Activated CD4-positive, alpha-beta T cell treated with anti-CD3 and anti-CD28 coated beads, Interleukin-2, amount 50 U/mL, for 16 hours (primary cell): ENCODE measurements around the gene CERS6.

ENCODE experiments used
- DNase-seq: peaks from one replicate; pipeline ENCODE4 v3.0.0-alpha.2; 2020

Gene CERS6

GRCh38 chr2:168710754-168711467 is 254.8 kb downstream of the CERS6 start:
- DNase-seq: no peak

GRCh38 chr2:168712053-168712452 is 256.0 kb downstream of the CERS6 start:
- no peak for DNase-seq

GRCh38 chr2:168713325-168713724 is 257.3 kb downstream of the CERS6 start:
- DNase-seq: no peak

- no peak for DNase-seq
Measured at GRCh38 chr2:168715849-168716248, 259.8 kb downstream of the CERS6 start.

- DNase-seq: no peak
Measured at GRCh38 chr2:168716839-168717238, 260.8 kb downstream of the CERS6 start.

GRCh38 chr2:168717790-168718502 is 261.9 kb downstream of the CERS6 start:
- DNase-seq: peak; percentile 42

- DNase-seq: no peak
Measured at GRCh38 chr2:168718622-168719021, 262.6 kb downstream of the CERS6 start.

GRCh38 chr2:168719446-168719845 is 263.4 kb downstream of the CERS6 start:
- DNase-seq: no peak

- DNase-seq: no peak
Measured at GRCh38 chr2:168722592-168722991, 266.5 kb downstream of the CERS6 start.

- peak; percentile 57 for DNase-seq
Measured at GRCh38 chr2:168723275-168723899, 267.3 kb downstream of the CERS6 start.

GRCh38 chr2:168726375-168726774 is 270.3 kb downstream of the CERS6 start:
- no peak for DNase-seq

- no peak for DNase-seq
Measured at GRCh38 chr2:168727904-168728470, 271.9 kb downstream of the CERS6 start.

GRCh38 chr2:168729455-168729854 is 273.4 kb downstream of the CERS6 start:
- DNase-seq: no peak

GRCh38 chr2:168730344-168730743 is 274.3 kb downstream of the CERS6 start:
- DNase-seq: no peak

- no peak for DNase-seq
Measured at GRCh38 chr2:168731002-168731401, 274.9 kb downstream of the CERS6 start.

GRCh38 chr2:168731616-168732015 is 275.5 kb downstream of the CERS6 start:
- DNase-seq: no peak

- DNase-seq: no peak
Measured at GRCh38 chr2:168732100-168732499, 276.0 kb downstream of the CERS6 start.

GRCh38 chr2:168732506-168732905 is 276.4 kb downstream of the CERS6 start:
- no peak for DNase-seq

- DNase-seq: no peak
Measured at GRCh38 chr2:168734199-168734760, 278.2 kb downstream of the CERS6 start.

GRCh38 chr2:168736649-168737445 is 280.8 kb downstream of the CERS6 start:
- DNase-seq: no peak

GRCh38 chr2:168738062-168738461 is 282.0 kb downstream of the CERS6 start:
- no peak for DNase-seq

- DNase-seq: no peak
Measured at GRCh38 chr2:168740360-168740759, 284.3 kb downstream of the CERS6 start.

- DNase-seq: no peak
Measured at GRCh38 chr2:168740788-168741187, 284.7 kb downstream of the CERS6 start.
